Measurements from ENCODE around the gene CCR5AS.
"Not testable (repeated sequence)": the region's sequence is repeated elsewhere in the genome, so short reads cannot be mapped to it uniquely, and the experiment has no call there.

CCR5AS gene

DNA sequence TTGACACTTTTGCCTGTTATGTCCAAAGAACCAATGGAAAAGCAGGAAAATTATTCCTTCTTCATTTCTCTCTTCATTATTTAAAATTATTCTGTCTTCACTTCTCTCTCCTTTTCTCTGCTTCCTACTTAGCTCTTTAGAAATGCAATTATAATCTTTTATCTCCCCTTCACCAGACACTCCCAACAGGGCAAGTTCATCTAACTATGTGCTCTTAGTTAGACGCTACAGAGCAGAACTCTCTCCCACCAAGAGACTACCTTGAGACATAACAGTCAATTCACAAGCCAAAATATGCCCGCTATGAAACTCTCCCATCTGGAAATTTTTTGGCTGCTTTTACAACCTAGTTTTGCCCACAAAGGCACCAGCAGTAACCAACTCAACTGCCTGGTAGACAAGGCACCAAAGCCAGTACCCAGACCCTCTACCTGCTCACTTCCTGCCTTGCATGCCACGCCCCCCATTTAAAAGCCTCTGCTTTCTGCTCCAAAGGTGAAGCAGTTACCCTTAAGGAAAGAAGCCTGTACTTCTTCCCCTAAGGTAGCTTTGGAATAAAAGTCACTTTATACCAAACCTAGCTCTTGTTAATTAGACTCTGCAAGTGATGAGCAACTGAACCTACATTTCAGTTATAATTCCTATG lies 28.3 kb upstream of the CCR5AS start:
- Histone ChIP-seq H3K27ac (ENCODE audit: low read length) (no peak overlapping the region), H3K79me2 (replicated peaks; ENCODE audit: insufficient read depth, low read length) (no peaks in the 10 kb centered on the region), H3K9me3 (ENCODE audit: low read length) (no peaks in the 10 kb centered on the region), H3F3A (ENCODE audit: insufficient read depth, low read length, poor library complexity, severe bottlenecking) (no peaks in the 10 kb centered on the region), H3K4me3 (ENCODE audit: low read length) (no peak overlapping the region), H3K4me2 (ENCODE audit: low read length) (no peak overlapping the region), H4K20me1 (ENCODE audit: insufficient read depth) (no peaks in the 10 kb centered on the region), H3K36me3 (ENCODE audit: insufficient read depth, low read length) (no peaks in the 10 kb centered on the region), H3K27me3 (ENCODE audit: insufficient read depth, low read depth, low read length) (no peaks in the 10 kb centered on the region), H3K9ac (ENCODE audit: low read length) (no peak overlapping the region), H2AFZ (ENCODE audit: low read depth, low read length) (no peak overlapping the region), H3K9me2 (ENCODE audit: insufficient read depth, low read length) (no peaks in the 10 kb centered on the region)
- TF ChIP-seq TAF1 (IDR thresholded peaks at IDR 0.05; ENCODE audit: low read depth) (no peak), RAD21 (conservative IDR thresholded peaks at IDR 0.05) (no peak), EZH2 (IDR thresholded peaks at IDR 0.05; ENCODE audit: borderline replicate concordance, insufficient read depth, low read length, poor library complexity, severe bottlenecking) (no peak), MXI1 (conservative IDR thresholded peaks at IDR 0.05; ENCODE audit: poor library complexity, severe bottlenecking) (no peak), POLR2AphosphoS5 (IDR thresholded peaks at IDR 0.05) (no peak), EP300 (conservative IDR thresholded peaks at IDR 0.05; ENCODE audit: poor library complexity, severe bottlenecking) (no peak), SMC3 (conservative IDR thresholded peaks at IDR 0.05; ENCODE audit: poor library complexity) (no peak)
- TF ChIP-seq, protein P1, sequence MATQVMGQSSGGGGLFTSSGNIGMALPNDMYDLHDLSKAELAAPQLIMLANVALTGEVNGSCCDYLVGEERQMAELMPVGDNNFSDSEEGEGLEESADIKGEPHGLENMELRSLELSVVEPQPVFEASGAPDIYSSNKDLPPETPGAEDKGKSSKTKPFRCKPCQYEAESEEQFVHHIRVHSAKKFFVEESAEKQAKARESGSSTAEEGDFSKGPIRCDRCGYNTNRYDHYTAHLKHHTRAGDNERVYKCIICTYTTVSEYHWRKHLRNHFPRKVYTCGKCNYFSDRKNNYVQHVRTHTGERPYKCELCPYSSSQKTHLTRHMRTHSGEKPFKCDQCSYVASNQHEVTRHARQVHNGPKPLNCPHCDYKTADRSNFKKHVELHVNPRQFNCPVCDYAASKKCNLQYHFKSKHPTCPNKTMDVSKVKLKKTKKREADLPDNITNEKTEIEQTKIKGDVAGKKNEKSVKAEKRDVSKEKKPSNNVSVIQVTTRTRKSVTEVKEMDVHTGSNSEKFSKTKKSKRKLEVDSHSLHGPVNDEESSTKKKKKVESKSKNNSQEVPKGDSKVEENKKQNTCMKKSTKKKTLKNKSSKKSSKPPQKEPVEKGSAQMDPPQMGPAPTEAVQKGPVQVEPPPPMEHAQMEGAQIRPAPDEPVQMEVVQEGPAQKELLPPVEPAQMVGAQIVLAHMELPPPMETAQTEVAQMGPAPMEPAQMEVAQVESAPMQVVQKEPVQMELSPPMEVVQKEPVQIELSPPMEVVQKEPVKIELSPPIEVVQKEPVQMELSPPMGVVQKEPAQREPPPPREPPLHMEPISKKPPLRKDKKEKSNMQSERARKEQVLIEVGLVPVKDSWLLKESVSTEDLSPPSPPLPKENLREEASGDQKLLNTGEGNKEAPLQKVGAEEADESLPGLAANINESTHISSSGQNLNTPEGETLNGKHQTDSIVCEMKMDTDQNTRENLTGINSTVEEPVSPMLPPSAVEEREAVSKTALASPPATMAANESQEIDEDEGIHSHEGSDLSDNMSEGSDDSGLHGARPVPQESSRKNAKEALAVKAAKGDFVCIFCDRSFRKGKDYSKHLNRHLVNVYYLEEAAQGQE (IDR thresholded peaks at IDR 0.05; ENCODE audit: borderline replicate concordance) = no peak
- TF ChIP-seq, protein P2, sequence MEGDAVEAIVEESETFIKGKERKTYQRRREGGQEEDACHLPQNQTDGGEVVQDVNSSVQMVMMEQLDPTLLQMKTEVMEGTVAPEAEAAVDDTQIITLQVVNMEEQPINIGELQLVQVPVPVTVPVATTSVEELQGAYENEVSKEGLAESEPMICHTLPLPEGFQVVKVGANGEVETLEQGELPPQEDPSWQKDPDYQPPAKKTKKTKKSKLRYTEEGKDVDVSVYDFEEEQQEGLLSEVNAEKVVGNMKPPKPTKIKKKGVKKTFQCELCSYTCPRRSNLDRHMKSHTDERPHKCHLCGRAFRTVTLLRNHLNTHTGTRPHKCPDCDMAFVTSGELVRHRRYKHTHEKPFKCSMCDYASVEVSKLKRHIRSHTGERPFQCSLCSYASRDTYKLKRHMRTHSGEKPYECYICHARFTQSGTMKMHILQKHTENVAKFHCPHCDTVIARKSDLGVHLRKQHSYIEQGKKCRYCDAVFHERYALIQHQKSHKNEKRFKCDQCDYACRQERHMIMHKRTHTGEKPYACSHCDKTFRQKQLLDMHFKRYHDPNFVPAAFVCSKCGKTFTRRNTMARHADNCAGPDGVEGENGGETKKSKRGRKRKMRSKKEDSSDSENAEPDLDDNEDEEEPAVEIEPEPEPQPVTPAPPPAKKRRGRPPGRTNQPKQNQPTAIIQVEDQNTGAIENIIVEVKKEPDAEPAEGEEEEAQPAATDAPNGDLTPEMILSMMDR (IDR thresholded peaks at IDR 0.05; ENCODE audit: poor library complexity, severe bottlenecking) = no peak

DNA sequence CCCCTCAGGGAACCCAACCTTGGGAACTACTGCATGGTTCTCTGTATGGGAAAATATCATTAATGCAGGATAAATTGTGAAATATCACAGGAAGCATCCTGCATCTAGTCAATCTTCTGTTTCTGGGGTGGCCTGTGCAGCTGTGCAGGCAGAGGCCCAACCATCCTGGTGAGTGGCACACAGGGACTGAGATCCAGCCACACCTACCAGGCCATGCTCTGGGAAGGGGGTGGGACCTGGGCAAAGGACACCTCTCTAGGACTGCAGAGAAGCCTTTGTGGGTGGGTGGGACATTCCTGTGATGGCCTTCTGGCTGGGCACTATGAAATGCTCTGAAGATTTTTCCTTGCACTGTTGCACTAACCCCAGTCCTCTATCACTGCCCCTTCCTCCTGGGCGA lies 27.0 kb upstream of the CCR5AS start:
- Histone ChIP-seq H3K9me3 (ENCODE audit: low read length) (no peaks in the 10 kb centered on the region), H3K27ac (ENCODE audit: low read length) (no peak overlapping the region), H3K79me2 (replicated peaks; ENCODE audit: insufficient read depth, low read length) (no peaks in the 10 kb centered on the region), H3F3A (ENCODE audit: insufficient read depth, low read length, poor library complexity, severe bottlenecking) (no peaks in the 10 kb centered on the region), H3K9me2 (ENCODE audit: insufficient read depth, low read length) (no peaks in the 10 kb centered on the region), H2AFZ (ENCODE audit: low read depth, low read length) (no peak overlapping the region), H3K4me3 (ENCODE audit: low read length) (no peak overlapping the region), H3K9ac (ENCODE audit: low read length) (no peak overlapping the region), H4K20me1 (ENCODE audit: insufficient read depth) (no peaks in the 10 kb centered on the region), H3K36me3 (ENCODE audit: insufficient read depth, low read length) (no peaks in the 10 kb centered on the region), H3K4me2 (ENCODE audit: low read length) (no peak overlapping the region), H3K27me3 (ENCODE audit: insufficient read depth, low read depth, low read length) (no peaks in the 10 kb centered on the region)
- TF ChIP-seq SMC3 (conservative IDR thresholded peaks at IDR 0.05; ENCODE audit: poor library complexity) (no peak), MXI1 (conservative IDR thresholded peaks at IDR 0.05; ENCODE audit: poor library complexity, severe bottlenecking) (no peak)

DNA sequence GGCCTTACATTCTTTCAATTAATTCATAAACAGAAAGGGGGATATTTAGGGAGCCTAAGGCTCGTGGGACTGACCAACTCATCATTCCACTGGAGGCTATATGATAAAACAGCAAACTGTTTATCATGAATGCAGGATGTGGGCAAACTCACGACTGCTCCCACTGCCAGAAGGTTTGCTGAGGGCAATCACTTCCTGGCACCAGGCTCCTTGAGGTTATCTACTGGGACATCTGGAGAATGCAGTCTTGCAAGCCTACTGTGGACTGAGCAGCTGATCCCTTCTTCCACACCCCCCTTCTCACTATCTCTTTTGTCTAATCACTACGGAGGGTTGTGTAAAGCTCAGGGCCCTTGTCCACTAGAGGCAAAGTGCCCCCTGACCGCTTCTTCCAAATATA lies 26.3 kb upstream of the CCR5AS start:
- H3K9ac ChIP-seq (ENCODE audit: low read length); H4K20me1 ChIP-seq (ENCODE audit: insufficient read depth); H3K4me3 ChIP-seq (ENCODE audit: low read length); H3K36me3 ChIP-seq (ENCODE audit: insufficient read depth, low read length); H3K9me2 ChIP-seq (ENCODE audit: insufficient read depth, low read length); H2AFZ ChIP-seq (ENCODE audit: low read depth, low read length); H3K79me2 ChIP-seq (replicated peaks; ENCODE audit: insufficient read depth, low read length); H3F3A ChIP-seq (ENCODE audit: insufficient read depth, low read length, poor library complexity, severe bottlenecking); H3K27me3 ChIP-seq (ENCODE audit: insufficient read depth, low read depth, low read length); H3K4me2 ChIP-seq (ENCODE audit: low read length); H3K27ac ChIP-seq (ENCODE audit: low read length); H3K9me3 ChIP-seq (ENCODE audit: low read length): not testable (repeated sequence)

DNA sequence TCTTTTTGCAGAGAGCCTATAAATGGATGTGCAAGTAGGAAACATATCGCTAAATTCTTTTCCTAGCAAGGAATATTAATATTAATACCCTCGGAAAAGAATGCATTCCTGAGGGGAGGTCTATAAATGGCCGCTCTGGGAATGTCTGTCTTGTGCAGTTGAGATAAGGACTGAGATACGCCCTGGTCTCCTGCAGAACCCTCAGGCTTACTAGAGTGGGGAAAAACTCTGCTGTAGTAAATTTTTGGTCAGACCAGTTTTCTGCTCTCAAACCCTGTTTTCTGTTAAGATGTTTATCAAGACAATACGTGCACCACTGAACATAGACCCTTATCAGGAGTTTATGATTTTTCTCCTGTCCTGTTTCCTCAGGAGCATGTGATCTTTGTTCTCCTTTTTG lies 25.0 kb upstream of the CCR5AS start:
- not testable (repeated sequence) for H3K9me3 ChIP-seq (ENCODE audit: low read length); H3K4me2 ChIP-seq (ENCODE audit: low read length); H4K20me1 ChIP-seq (ENCODE audit: insufficient read depth); H3K79me2 ChIP-seq (replicated peaks; ENCODE audit: insufficient read depth, low read length); H3K36me3 ChIP-seq (ENCODE audit: insufficient read depth, low read length); H3K27me3 ChIP-seq (ENCODE audit: insufficient read depth, low read depth, low read length); H3K9me2 ChIP-seq (ENCODE audit: insufficient read depth, low read length); H2AFZ ChIP-seq (ENCODE audit: low read depth, low read length); H3K27ac ChIP-seq (ENCODE audit: low read length); H3K9ac ChIP-seq (ENCODE audit: low read length); H3K4me3 ChIP-seq (ENCODE audit: low read length); H3F3A ChIP-seq (ENCODE audit: insufficient read depth, low read length, poor library complexity, severe bottlenecking)

DNA sequence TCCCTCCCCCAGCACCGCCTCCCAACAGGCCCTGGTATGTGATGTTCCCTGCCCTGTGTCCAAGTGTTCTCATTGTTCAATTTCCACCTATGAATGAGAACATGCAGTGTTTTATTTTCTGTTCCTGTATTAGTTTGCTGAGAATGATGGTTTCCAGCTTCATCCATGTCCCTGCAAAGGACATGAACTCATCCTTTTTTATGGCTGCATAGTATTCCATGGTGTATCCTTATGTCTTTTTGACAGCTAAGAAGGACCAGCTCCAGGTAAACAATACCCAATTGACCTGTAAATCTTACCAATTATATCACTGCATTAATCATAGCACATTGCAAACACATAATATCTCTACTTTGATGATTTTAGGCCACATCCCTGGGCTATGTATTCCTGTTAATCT lies 24.0 kb upstream of the CCR5AS start:
- not testable (repeated sequence) for H3K27me3 ChIP-seq (ENCODE audit: insufficient read depth, low read depth, low read length); H3K79me2 ChIP-seq (replicated peaks; ENCODE audit: insufficient read depth, low read length); H2AFZ ChIP-seq (ENCODE audit: low read depth, low read length); H3K27ac ChIP-seq (ENCODE audit: low read length); H3K4me3 ChIP-seq (ENCODE audit: low read length); H3K9me2 ChIP-seq (ENCODE audit: insufficient read depth, low read length); H3K36me3 ChIP-seq (ENCODE audit: insufficient read depth, low read length); H3F3A ChIP-seq (ENCODE audit: insufficient read depth, low read length, poor library complexity, severe bottlenecking); H4K20me1 ChIP-seq (ENCODE audit: insufficient read depth); H3K4me2 ChIP-seq (ENCODE audit: low read length); H3K9ac ChIP-seq (ENCODE audit: low read length); H3K9me3 ChIP-seq (ENCODE audit: low read length)
